HEK293 (cell line): ENCODE results near the gene SNTG2.

Source experiments
- MYNN ChIP-seq: fragments of 450-650 bp; formaldehyde crosslinking; IDR thresholded peaks from 2 replicates; pipeline ENCODE4 v1.5.1; 2016; ENCODE audit warnings: missing biosample characterization, missing genetic modification characterization, borderline replicate concordance
- TCF7L2 ChIP-seq: IDR thresholded peaks from 2 replicates; pipeline ENCODE4 v1.6.1; 2011; ENCODE audit warnings: low read depth, mild to moderate bottlenecking, inconsistent platforms, low read length, moderate library complexity, borderline replicate concordance
- ZNF155 ChIP-seq: fragments of 450-650 bp; formaldehyde crosslinking; IDR thresholded peaks from 2 replicates; pipeline ENCODE4 v1.5.1; 2016; ENCODE audit warnings: missing biosample characterization, missing genetic modification characterization
- ZNF521 ChIP-seq: fragments of 450-650 bp; formaldehyde crosslinking; IDR thresholded peaks from 2 replicates; pipeline ENCODE4 v1.5.1; 2017; ENCODE audit warnings: missing biosample characterization, mild to moderate bottlenecking, missing genetic modification characterization
- ZNF792 ChIP-seq: fragments of 450-650 bp; formaldehyde crosslinking; IDR thresholded peaks from 2 replicates; pipeline ENCODE4 v1.5.1; 2016; ENCODE audit warnings: missing biosample characterization, missing genetic modification characterization
- TF ChIP-seq, protein P1 (sequence below): fragments of 450-650 bp; formaldehyde crosslinking; IDR thresholded peaks from 2 replicates; pipeline ENCODE4 v1.5.1; 2016; ENCODE audit warnings: missing biosample characterization, missing genetic modification characterization
- TF ChIP-seq, protein P2 (sequence below): fragments of 450-650 bp; formaldehyde crosslinking; IDR thresholded peaks from 2 replicates; pipeline ENCODE4 v1.5.1; 2016; ENCODE audit warnings: missing biosample characterization, missing genetic modification characterization
- TF ChIP-seq, protein P3 (sequence below): fragments of 450-650 bp; IDR thresholded peaks from 2 replicates; pipeline ENCODE4 v1.5.1; 2018; ENCODE audit warnings: missing biosample characterization, missing genetic modification characterization
- TF ChIP-seq, protein P4 (sequence below): fragments of 450-650 bp; formaldehyde crosslinking; IDR thresholded peaks from 2 replicates; pipeline ENCODE4 v1.5.1; 2016; ENCODE audit warnings: missing biosample characterization, missing genetic modification characterization, borderline replicate concordance
- TF ChIP-seq, protein P5 (sequence below): fragments of 450-650 bp; formaldehyde crosslinking; IDR thresholded peaks from 2 replicates; pipeline ENCODE4 v1.5.1; 2016; ENCODE audit warnings: missing biosample characterization, missing genetic modification characterization

DNA sequence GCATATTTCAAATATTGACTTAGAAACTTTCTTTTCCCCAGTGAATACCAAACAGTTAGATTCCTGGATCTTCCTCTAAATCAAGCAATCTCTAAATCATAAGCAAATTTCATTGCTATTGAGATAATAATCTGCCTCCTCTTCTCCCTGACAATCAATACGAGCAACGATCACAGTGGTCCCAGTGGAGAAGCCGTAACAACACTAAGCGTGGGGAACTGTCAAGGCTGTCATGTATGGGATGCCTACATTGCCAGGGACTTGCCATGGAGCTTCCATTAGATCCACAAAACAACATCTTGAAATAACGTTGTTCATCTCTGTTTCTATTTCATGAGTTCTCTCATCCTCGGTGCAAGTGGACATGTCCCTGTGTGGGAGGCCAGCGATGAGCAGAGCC is 61.3 kb downstream of the SNTG2 start:
- TF ChIP-seq, protein P1, sequence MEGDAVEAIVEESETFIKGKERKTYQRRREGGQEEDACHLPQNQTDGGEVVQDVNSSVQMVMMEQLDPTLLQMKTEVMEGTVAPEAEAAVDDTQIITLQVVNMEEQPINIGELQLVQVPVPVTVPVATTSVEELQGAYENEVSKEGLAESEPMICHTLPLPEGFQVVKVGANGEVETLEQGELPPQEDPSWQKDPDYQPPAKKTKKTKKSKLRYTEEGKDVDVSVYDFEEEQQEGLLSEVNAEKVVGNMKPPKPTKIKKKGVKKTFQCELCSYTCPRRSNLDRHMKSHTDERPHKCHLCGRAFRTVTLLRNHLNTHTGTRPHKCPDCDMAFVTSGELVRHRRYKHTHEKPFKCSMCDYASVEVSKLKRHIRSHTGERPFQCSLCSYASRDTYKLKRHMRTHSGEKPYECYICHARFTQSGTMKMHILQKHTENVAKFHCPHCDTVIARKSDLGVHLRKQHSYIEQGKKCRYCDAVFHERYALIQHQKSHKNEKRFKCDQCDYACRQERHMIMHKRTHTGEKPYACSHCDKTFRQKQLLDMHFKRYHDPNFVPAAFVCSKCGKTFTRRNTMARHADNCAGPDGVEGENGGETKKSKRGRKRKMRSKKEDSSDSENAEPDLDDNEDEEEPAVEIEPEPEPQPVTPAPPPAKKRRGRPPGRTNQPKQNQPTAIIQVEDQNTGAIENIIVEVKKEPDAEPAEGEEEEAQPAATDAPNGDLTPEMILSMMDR (tag by site-specific recombination): no peak
- TF ChIP-seq, protein P2, sequence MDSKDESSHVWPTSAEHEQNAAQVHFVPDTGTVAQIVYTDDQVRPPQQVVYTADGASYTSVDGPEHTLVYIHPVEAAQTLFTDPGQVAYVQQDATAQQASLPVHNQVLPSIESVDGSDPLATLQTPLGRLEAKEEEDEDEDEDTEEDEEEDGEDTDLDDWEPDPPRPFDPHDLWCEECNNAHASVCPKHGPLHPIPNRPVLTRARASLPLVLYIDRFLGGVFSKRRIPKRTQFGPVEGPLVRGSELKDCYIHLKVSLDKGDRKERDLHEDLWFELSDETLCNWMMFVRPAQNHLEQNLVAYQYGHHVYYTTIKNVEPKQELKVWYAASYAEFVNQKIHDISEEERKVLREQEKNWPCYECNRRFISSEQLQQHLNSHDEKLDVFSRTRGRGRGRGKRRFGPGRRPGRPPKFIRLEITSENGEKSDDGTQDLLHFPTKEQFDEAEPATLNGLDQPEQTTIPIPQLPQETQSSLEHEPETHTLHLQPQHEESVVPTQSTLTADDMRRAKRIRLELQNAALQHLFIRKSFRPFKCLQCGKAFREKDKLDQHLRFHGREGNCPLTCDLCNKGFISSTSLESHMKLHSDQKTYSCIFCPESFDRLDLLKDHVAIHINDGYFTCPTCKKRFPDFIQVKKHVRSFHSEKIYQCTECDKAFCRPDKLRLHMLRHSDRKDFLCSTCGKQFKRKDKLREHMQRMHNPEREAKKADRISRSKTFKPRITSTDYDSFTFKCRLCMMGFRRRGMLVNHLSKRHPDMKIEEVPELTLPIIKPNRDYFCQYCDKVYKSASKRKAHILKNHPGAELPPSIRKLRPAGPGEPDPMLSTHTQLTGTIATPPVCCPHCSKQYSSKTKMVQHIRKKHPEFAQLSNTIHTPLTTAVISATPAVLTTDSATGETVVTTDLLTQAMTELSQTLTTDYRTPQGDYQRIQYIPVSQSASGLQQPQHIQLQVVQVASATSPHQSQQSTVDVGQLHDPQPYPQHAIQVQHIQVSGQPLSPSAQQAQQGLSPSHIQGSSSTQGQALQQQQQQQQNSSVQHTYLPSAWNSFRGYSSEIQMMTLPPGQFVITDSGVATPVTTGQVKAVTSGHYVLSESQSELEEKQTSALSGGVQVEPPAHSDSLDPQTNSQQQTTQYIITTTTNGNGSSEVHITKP: no peak
- no peak for TF ChIP-seq ZNF521 (tag by site-specific recombination)
- no peak for TF ChIP-seq TCF7L2
- TF ChIP-seq, protein P3, sequence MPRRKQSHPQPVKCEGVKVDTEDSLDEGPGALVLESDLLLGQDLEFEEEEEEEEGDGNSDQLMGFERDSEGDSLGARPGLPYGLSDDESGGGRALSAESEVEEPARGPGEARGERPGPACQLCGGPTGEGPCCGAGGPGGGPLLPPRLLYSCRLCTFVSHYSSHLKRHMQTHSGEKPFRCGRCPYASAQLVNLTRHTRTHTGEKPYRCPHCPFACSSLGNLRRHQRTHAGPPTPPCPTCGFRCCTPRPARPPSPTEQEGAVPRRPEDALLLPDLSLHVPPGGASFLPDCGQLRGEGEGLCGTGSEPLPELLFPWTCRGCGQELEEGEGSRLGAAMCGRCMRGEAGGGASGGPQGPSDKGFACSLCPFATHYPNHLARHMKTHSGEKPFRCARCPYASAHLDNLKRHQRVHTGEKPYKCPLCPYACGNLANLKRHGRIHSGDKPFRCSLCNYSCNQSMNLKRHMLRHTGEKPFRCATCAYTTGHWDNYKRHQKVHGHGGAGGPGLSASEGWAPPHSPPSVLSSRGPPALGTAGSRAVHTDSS (tag by site-specific recombination): no peak
- TF ChIP-seq, protein P4, sequence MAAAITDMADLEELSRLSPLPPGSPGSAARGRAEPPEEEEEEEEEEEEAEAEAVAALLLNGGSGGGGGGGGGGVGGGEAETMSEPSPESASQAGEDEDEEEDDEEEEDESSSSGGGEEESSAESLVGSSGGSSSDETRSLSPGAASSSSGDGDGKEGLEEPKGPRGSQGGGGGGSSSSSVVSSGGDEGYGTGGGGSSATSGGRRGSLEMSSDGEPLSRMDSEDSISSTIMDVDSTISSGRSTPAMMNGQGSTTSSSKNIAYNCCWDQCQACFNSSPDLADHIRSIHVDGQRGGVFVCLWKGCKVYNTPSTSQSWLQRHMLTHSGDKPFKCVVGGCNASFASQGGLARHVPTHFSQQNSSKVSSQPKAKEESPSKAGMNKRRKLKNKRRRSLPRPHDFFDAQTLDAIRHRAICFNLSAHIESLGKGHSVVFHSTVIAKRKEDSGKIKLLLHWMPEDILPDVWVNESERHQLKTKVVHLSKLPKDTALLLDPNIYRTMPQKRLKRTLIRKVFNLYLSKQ (tag by site-specific recombination): no peak
- TF ChIP-seq ZNF155 (tag by site-specific recombination): no peak
- TF ChIP-seq ZNF792 (tag by site-specific recombination): no peak
- no peak for TF ChIP-seq MYNN (tag by site-specific recombination)
- TF ChIP-seq, protein P5, sequence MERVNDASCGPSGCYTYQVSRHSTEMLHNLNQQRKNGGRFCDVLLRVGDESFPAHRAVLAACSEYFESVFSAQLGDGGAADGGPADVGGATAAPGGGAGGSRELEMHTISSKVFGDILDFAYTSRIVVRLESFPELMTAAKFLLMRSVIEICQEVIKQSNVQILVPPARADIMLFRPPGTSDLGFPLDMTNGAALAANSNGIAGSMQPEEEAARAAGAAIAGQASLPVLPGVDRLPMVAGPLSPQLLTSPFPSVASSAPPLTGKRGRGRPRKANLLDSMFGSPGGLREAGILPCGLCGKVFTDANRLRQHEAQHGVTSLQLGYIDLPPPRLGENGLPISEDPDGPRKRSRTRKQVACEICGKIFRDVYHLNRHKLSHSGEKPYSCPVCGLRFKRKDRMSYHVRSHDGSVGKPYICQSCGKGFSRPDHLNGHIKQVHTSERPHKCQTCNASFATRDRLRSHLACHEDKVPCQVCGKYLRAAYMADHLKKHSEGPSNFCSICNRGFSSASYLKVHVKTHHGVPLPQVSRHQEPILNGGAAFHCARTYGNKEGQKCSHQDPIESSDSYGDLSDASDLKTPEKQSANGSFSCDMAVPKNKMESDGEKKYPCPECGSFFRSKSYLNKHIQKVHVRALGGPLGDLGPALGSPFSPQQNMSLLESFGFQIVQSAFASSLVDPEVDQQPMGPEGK (tag by site-specific recombination): no peak
